DMS153 treated with DMSO at 0.1 percent for 48 hours (cell line): ENCODE measurements around the gene AMDHD2.

Source experiments
- DNase-seq: peaks from one replicate; lab custom pipeline; 2025; ENCODE audit not compliant: unreplicated experiment; lab: John Stamatoyannopoulos, UW

The AMDHD2 gene

DNA sequence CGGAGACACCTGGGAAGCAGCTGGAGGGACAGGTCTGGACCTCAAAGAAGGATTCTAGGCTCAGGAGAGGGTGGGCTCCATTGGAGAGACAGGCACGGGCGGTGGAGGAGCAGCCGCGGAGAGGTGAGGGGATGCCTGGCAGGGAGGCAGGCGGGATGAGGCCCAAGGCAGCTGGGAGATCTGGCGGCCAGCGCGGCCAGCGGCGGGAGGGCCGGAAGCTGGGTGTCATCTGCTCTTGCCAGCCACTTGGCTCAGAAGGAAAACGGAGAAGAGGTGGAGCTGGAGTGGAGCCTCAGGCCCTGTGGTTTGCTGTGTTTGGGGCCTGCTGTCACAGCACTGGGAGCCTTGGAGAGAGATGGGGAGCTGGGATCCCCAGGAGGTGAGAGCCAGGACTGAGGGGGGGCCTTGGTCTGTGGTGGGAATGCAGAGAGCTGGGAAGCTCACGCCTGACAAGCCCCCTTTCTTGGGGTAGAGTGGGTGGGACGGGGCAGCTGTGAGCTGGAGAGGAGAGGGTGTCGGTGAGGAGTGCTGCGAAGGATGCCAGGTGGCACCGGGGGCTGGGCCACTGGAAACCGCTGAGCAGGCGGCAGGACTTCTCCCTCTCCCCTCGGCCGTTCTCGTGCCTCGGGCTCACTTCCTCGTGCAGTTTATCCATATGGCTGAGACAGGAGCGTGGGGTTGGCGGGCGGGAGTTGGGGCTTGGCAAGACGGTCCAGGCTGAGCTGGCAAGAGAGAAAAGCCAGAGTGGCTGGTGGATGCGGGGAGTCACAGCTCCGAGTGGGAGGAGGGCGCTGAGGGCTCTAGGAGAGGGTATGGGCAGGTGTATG, 37.2 kb upstream of the AMDHD2 start:
- DNase-seq = peak; percentile 37

DNA sequence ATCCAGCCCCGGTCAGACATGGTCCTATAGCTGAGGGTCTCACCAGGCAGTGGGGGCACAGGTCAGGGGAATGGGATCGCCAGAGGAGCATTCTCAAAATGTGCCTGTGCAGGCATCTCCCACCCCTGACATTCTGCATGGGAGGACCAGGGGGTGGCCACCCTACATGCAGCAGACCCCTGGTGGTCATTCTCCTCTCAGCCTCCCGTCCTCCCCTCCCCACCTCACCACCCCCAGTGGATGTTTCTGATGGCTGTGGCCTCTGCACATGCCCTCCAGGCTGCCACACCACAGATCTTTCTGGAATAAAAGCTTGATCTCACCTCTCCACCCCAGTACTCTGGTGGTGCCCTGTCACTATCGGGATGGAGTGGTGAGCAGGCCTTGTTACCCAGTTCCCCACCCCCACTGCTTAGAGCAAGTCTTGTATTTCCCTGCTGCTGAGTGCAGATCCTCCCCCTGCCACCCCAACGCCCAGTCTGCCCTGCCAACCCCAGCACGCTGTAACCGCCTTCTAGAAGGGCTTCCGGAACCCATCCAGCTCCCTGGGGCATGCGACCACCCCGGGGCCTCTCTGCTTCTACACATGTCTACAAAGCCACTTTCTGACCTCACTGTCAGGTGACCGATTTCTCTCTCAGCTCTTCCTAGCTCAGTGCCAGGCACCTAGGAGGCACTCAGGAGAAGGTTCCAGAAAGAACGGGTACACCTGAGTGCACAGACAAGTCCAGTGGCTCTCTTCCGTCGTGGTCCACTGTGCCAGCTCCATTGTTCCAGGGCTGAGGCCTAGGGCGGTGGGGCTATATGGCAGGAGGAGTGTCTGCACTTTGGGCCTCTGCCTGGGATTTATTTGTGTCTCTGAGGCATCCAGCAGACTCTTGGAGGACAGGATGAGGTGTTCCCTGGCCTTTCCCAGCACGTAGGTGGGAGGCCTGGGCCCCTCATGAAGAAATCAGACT, 36.0 kb upstream of the AMDHD2 start:
- DNase-seq = no peak

DNA sequence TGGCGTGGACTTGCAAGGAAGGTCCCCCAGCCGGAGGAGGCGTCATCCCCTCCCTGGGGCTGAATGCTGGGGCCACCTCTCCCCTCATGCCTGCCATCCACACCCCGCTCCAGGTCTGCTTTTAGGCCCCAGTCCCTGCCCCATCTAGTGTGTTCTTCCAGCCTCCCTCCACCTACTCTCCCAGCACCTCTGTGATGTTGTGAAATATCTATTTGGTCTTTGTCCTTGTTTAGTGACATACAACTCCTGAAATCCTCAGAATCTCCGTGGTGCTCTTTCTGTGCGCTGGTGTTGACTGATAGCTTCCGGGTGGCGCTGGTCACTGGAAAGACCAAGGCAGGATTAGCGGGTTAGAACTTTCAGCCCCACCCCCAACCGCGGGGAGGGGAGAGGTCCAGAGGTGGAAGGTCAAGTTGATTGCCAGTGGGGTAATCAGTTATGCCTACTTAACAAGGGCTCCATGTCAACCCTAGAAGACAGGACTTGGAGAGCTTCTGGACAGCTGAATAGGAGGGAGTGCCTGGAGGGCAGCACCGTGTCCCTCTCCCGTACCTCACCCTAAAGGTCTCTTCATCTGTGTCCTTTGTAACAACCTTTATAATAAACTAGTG, 35.2 kb upstream of the AMDHD2 start:
- no peak for DNase-seq

DNA sequence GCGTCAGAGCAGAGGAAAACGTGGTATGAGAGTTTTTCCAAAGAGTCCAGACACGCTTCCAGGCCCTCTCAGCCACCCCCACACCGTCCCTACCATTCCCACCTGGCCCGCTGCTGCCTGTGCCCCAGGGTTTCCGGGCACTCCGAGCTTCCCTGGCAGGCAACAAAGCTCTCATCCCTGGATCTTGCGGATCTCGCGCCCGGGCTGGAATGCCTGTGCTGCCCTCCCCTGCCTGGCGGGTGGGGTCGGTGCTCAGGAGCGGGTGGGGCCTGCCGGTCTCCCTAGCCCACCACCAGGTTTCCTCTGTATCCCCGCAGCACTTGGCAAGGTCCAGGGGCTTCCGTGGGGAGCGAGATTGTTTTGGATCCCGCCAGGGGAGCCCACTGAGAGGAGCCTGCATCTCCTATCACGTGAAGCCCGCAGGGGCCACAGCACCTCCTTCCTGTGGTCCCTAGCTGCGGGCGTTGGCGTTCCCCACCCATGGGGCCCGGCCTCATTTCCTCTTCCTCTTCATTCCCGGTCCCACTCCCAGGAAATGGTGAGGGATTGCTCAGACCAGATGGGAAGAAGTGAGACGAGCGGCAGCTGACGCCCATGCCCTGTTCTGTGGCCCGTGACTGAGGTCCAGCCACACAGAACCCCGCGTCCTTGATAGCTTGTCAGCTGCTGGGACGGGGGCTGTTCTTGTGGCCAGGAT, 34.2 kb upstream of the AMDHD2 start:
- no peak for DNase-seq

DNA sequence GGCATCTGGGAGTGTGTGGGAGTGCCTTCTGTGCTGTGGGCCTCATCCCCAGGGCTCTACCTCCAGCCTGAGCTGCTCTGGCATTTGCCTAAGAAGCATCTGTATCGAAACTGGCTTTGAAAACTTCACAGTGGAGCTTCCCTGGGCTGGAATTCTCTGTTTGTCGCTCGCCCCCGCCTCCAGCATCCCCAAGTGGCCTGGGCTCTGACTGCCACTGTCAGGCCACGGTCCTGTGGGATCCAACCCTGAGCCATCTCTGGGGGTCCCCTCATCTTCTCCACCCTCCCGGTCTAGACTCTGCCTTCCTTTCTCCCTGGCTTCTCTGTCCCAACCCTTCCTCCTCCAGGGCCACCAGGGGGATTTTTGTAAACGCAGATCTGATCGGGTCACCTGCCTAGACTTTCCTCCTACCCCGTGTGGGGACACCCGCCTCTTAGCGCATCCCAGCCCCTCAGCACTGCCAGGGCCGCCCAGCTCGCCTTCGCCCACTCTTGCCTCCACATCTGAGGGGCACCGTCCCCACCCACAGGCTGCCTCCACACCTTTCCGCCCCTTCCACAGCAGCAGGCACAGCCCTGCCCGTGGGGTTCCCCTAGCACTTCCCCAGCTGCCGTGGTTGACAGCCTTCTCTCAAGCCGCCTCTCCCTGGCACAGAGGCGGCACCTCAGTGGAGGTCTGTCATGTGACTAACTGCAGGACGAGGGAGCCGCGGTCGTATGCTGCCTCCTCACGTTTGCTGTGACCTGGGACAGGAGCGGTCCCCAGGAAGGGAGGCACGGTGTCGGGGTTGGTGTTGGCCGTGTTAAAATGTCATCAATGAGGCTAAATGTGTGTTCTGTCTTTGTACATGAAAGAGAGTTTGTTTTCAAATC, 33.3 kb upstream of the AMDHD2 start:
- no peak for DNase-seq

DNA sequence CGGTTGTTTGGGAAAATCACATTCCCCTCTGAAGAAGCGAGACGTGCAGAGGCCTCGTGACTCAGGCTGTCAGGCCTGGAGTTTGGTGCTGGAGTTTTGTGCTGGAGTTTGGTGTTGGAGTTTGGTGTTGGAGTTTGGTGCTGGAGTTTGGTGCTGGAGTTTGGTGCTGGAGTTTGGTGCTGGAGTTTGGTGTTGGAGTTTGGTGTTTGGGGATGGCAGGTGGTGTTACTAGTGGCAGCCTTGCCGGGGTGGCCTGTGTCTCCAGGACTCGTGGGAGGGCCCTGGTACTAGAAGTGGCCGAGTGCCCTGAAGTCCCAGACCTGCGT, 32.7 kb upstream of the AMDHD2 start:
- no peak for DNase-seq

DNA sequence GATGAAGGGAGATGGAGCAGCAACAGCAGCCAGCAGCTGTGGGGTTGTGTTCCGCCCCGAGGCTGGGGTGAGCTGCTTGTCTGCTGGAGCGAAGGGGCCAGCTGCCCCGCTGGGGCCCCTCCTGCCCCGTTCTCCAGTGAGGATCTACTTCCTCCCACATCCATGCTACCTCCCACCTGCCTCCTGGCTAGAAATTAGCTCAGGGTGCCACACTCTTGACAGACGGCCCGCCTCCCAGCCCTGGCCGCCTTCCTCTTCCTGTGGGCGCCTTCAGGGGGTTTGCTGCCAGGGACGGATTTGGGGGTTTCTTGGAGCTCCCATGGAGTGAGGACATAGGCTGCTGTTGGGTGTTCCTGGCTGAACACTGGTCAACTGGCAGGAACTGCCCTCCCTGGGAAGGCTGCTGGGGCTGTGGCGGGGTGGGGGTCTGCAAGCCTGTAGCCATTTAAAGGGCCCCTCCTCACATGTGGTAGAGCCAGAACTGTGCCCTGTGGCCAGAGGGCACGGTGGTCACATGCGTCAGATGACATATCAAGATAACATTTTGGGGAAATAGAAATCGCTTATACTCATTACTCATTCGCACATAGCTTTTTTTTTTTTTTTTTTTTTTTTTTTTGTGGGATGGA, 32.2 kb upstream of the AMDHD2 start:
- DNase-seq = no peak

DNA sequence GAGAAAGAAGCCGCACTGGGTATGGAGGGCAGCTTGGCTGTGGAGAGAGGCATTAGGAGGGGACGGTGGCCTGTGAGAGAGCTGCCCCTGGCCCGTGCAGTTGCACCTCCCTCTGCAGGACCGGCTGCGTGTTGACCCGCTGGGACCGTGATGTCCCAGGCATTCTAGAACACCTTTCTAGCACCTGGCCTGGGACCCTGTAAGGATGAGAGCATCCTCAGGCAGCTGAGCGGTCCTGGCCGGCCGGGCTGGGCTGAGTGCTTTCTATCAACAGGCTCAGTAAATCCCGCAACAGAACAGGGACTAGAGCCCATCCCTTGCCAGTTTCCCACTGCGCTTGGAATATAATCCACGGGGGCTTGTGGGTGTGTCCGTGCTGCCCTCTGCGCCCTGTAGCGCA, 30.6 kb upstream of the AMDHD2 start:
- no peak for DNase-seq

DNA sequence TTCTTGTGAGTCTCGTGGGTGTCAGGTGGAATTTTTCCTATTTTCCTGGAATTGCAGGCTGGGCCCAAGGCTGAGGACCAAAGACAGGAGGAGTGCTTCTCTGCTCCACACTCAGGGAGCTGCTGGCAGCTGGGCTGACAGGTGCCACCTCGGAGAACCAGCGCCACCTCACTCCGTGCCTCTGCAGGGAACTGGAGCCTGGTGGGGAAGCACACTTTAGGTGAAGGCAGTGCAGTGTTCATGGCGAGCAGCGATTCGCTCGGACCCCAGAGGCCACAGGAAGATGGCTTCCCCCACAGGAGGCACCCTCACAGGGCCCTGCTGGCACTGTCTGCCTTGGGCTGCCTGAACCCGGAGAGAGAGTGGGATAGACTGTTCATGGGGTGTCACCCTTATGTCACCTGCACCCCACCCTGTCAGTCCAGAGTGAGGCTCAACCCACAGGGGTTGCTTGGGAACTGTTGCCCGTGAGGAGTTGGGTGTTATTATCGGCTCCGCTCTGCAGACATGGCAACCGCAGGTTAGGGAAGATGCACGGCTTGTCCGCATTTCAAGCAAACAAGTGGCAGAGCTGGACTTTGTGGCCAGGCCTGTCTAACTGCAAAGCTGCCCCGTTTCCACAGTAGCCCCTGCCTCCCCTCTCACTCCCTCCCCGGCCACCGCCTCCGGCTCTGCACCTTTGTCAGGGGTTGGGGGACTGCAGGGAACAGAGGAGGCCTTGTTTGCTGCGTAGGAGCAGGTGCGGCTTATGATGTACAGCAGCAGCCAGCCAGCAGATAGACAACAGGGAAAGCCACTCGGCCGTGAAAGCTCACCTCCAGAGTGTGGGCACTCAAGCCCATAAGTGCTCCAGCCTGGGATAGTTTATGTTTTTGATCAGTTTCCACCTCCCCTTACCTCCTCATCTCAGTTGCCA, 29.7 kb upstream of the AMDHD2 start:
- no peak for DNase-seq

DNA sequence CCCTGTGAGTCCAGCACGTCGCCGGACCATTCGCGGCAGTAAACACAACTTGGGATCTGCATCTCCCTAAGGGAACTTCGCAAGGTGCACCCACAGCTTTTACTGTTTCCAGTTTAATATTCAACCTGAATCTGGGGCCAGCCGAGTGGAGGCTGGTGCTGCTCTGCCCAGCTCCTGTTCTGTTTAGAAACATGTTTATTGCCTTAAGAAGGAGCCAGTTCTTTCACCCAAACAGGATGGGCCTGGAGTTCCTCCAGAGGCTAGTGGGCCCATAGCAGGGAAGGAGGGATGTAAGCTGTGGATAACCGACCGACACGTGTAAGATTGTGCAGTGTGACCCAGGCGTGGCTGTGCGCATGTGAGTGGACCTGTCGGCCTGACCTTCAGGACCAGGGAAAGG, 27.9 kb upstream of the AMDHD2 start:
- DNase-seq = no peak

DNA sequence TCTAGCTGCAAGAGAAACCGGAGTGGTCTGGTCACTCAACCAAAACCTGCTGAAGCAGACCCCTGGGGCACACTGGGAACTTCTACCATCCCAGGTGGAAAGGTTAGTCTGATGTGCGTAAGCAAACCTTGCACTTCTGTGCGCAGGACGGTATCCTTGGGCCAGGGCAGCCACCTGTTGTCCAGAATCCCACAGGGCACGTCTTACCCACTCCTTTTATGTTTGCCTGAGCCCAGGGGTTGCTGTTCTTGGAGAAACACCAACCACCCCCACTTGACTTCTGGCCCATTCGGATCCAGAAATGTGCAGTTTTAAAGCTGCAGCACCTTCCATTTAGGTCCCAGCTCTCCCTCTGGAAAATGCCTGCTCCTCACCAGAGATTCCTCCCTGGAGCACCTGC, 26.6 kb upstream of the AMDHD2 start:
- no peak for DNase-seq

DNA sequence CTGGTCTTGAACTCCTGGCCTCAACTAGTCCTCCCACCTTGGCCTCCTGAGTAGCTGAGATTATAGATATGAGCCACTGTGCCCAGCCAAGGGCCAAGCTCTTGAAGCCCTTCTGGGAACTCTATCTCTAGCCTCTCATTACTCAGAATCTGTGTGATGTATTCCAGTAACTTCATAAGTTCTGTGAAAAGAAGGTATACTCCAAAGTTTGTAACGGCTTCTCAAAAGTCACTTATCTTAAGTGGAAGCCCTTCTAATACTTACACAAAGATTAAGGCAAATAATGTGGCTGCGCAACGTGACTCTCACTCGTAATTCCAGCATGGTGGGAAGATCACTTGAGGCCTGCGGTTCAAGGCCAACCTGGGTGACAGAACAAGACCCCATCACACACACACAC, 25.6 kb upstream of the AMDHD2 start:
- no peak for DNase-seq

DNA sequence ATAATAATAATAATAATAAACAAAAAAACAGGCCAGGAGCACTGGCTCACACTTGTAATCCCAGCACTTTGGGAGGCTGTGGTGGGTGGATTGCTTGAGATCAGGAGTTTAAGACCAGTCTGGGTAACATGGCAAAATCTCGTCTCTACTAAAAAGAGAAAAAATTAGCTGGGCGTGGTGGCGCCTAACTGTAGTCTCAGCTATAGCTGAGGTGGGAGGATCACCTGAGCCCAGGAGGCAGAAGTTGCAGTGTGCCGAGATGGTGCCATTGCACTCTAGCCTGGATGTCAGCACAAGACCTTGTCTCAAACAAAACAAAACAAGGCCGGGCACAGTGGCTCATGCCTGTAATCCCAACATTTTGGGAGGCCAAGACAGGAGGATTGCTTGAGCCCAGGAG, 25.1 kb upstream of the AMDHD2 start:
- DNase-seq = no peak

DNA sequence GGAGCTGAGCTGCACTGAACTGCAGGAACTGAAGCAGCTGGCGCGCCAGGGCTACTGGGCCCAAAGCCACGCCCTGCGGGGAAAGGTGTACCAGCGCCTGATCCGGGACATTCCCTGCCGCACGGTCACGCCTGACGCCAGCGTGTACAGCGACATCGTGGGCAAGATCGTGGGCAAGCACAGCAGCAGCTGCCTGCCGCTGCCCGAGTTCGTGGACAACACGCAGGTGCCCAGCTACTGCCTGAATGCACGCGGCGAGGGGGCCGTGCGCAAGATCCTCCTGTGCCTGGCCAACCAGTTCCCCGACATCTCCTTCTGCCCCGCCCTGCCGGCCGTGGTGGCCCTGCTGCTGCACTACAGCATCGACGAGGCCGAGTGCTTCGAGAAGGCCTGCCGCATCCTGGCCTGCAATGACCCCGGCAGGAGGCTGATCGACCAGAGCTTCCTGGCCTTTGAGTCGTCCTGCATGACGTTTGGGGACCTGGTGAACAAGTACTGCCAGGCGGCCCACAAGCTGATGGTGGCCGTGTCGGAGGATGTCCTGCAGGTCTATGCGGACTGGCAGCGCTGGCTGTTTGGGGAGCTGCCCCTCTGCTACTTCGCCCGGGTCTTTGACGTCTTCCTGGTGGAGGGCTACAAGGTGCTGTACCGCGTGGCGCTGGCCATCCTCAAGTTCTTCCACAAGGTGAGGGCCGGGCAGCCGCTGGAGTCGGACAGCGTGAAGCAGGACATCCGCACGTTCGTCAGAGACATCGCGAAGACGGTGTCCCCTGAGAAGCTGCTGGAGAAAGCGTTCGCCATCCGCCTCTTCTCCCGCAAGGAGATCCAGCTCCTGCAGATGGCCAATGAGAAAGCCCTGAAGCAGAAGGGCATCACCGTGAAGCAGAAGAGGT, 23.7 kb upstream of the AMDHD2 start:
- no peak for DNase-seq

DNA sequence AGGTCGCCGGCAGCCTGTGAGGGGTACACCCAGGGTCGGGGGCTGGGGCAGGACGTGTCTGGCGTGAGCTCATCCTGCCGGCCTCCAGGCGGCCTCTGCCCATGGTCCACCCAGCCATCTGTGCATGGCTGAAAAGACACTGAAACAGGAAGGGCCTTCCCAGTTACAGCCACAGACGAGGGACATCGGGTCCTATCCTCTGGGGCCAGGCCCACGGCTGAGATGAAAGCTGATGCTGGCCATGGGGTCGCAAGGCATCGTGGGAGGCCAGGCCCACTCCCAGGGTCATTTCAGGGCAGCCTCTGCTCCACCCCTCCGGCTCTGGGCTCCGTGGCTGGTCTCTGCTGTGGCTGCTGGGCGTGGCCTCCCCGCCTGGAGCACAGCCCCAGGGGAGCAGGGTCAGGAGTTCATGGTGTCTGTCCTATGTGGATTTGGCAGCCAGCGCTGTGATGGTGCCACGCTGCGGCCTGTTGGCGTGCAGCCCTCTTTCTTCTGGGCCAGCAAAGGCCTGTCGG, 23.0 kb upstream of the AMDHD2 start:
- DNase-seq = no peak

DNA sequence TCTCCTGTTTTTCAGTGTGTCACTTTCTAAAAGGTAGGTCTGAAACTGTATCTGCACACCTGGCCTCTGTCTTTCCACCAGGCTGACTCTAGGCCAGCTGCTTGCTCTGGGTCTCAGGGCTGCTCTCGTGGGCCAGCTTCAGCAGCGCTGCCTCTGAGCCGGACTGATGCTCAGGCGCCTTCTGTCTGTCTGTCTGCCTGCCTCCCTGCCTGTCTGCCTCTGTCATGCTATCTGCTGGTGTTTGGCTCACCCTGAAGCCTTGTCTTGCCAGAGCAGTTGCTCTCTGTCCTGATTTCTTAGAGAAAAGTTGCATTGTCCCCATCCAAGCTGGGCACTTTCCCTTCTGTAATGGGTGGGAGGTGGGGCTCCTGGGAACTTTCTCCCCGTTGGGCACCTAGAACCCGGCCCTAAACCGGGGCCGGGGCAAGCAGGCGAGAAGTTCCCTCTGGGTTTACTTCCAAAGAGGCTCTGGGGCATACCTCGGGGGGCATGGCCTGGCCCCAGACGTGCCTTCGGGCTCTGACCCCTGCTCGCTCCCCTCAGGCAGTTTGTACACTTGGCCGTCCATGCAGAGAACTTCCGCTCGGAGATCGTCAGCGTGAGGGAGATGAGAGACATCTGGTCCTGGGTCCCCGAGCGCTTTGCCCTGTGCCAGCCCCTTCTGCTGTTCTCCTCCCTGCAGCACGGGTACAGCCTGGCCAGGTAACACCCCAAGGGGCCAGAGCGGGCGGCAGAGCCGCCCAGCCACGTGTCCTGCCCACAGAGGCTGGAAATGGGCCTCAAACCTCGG, 22.3 kb upstream of the AMDHD2 start:
- DNase-seq = no peak
